GM13976 (cell line): Measurements from ENCODE around the gene RPL13A.
A peak's percentile ranks its signal among the peaks of the same experiment; 100 is the strongest.

ENCODE experiments used
- DNase-seq: peaks from one replicate; pipeline ENCODE4 v3.0.0; 2012; ENCODE audit warnings: low spot score
- in situ Hi-C: fragments of 300-500 bp; cut with MboI; formaldehyde crosslinking; loops from one replicate; pipeline ENCODE4 v1.12.0; 2022; ENCODE audit warnings: low sequenced_read_pairs, mixed read lengths, inconsistent platforms; ENCODE audit not compliant: unreplicated experiment
- TF ChIP-seq, protein P1 (sequence below): IDR thresholded peaks from 2 replicates; pipeline ENCODE4 v1.5.1; 2012; ENCODE audit warnings: borderline replicate concordance, mild to moderate bottlenecking; ENCODE audit not compliant: insufficient read depth; ENCODE audit errors: extremely low read depth, missing control alignments, control extremely low read depth

Gene RPL13A

GRCh38 chr19:49487277-49488045, at the start of gene RPL13A:
Gene RPL13A (plus strand): TSS chr19:49487608. CDS start chr19:49487630, 22 bp downstream.
- TF ChIP-seq, protein P1, sequence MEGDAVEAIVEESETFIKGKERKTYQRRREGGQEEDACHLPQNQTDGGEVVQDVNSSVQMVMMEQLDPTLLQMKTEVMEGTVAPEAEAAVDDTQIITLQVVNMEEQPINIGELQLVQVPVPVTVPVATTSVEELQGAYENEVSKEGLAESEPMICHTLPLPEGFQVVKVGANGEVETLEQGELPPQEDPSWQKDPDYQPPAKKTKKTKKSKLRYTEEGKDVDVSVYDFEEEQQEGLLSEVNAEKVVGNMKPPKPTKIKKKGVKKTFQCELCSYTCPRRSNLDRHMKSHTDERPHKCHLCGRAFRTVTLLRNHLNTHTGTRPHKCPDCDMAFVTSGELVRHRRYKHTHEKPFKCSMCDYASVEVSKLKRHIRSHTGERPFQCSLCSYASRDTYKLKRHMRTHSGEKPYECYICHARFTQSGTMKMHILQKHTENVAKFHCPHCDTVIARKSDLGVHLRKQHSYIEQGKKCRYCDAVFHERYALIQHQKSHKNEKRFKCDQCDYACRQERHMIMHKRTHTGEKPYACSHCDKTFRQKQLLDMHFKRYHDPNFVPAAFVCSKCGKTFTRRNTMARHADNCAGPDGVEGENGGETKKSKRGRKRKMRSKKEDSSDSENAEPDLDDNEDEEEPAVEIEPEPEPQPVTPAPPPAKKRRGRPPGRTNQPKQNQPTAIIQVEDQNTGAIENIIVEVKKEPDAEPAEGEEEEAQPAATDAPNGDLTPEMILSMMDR: no peak
- DNase-seq: peak; percentile 97
- in situ Hi-C loops: no loop called here

GRCh38 chr19:49438261-49438660, 49.1 kb upstream of the RPL13A start:
- in situ Hi-C loops: loop anchor here (25.0 kb wide), 1 partner anchor 176 kb away; no protein-coding TSS in a partner anchor
- no peak for DNase-seq

GRCh38 chr19:49439836-49440235, 47.6 kb upstream of the RPL13A start:
- no peak for DNase-seq
- TF ChIP-seq, protein P1: no peak
- in situ Hi-C loops: loop anchor here (25.0 kb wide), 1 partner anchor 178 kb away; no protein-coding TSS in a partner anchor

More at GRCh38 chr19:49438261-49438660, 49.1 kb upstream of the RPL13A start:
- TF ChIP-seq, protein P1: no peak

- in situ Hi-C loops: loop anchor here (25.0 kb wide), 1 partner anchor 178 kb away; no protein-coding TSS in a partner anchor
- no peak for DNase-seq
- TF ChIP-seq, protein P1: no peak
Observed at GRCh38 chr19:49440439-49441209, 46.8 kb upstream of the RPL13A start.

- in situ Hi-C loops: loop anchor here (25.0 kb wide), 1 partner anchor 179 kb away; no protein-coding TSS in a partner anchor
- DNase-seq: peak; percentile 85
- TF ChIP-seq, protein P1: no peak
Observed at GRCh38 chr19:49441210-49441959, 46.0 kb upstream of the RPL13A start, which contains the start of gene SLC17A7. Gene SLC17A7 (minus strand): TSS chr19:49441527. CDS start chr19:49441379, 148 bp downstream.

DNA sequence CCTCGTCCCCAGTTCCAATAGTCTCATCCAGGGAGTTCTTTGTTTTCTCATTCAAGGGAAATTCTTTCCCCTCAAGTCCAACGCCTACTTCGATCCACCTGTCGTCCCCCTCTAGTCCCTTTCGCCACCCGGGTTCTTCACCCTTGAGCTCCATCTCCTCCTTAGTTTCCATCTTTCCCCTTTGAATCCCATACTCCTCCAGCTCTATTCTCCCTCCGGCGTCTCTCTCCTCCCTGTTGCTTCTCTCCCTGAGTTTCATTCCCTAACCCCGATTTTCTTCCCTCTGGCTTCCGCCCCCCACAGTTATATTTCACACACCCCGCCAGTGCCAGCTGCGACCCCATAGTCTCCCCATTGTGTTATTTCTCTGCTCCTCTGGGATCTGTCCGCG, 45.5 kb upstream of the RPL13A start:
- in situ Hi-C loops: loop anchor here (25.0 kb wide), 1 partner anchor 180 kb away; no protein-coding TSS in a partner anchor

More for the DNA sequence above, 45.5 kb upstream of the RPL13A start:
- TF ChIP-seq, protein P1: no peak
- no peak for DNase-seq
